Fibroblast of mammary gland (primary cell): ENCODE results near the gene MYBPHL.
A peak's percentile ranks its signal among the peaks of the same experiment; 100 is the strongest.

Source experiments
- DNase-seq: peaks from one replicate; pipeline ENCODE4 v3.0.0-alpha.2; 2010; ENCODE audit warnings: low read depth
- H3K4me3 ChIP-seq: 2 replicates; pipeline ENCODE4 v1.5.1; 2011; ENCODE audit warnings: low read depth, mild to moderate bottlenecking, low read length, moderate library complexity; ENCODE audit not compliant: control insufficient read depth
- CTCF ChIP-seq: conservative IDR thresholded peaks from 2 replicates; pipeline ENCODE4 v1.5.1; 2011; ENCODE audit warnings: low read depth, low read length, inconsistent platforms; ENCODE audit not compliant: control insufficient read depth, insufficient read depth

Gene MYBPHL

GRCh38 chr1:109300650-109301151 lies 6.1 kb downstream of the MYBPHL start:
- no peak for DNase-seq
- TF ChIP-seq CTCF = no peak
- no peak overlapping the region for H3K4me3 ChIP-seq

GRCh38 chr1:109299558-109300343 lies 7.1 kb downstream of the MYBPHL start:
- TF ChIP-seq CTCF = no peak
- H3K4me3 ChIP-seq = no peak overlapping the region
- peak; percentile 67 for DNase-seq

DNA sequence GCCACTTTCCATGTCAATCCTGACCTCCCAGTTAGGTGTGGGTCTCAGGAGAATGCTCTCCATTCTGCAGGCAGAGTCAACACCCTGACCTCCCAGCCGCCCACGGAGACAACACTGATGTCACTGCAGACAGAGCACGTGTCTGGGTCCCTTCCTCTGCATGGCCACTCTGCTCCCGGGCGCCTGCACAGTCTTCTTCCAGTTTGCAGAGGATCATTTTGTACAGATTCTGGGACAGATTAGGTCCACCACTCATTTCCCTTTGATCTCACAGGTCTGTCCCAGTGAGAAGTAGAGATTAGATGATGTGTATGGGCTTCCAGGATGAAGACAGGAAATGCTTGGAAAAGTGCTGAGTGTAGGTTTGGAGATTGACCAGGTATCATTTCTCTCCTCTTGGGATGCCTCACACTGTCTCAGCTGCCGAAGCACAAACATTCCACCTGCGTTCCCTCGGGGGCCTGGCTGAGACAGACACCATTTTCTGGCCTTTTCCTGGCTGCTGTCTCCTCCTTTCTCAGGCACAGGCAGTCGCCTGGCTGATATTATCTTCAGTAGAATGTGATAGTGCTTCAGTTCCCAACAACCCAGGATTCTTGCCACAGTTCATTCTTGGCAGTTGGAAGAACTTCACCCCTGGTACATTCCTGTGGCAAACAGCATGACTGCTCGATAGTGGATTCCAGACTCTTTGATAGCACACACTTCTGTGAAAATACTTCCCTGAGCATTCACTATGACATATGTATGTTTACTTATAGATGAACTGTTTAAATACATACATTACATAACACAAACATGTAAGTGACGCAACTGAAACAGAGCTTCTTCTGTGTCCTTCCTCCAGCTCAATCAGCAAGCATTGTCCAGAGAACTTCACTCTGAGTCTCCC lies 7.9 kb downstream of the MYBPHL start:
- no peak for TF ChIP-seq CTCF

DNA sequence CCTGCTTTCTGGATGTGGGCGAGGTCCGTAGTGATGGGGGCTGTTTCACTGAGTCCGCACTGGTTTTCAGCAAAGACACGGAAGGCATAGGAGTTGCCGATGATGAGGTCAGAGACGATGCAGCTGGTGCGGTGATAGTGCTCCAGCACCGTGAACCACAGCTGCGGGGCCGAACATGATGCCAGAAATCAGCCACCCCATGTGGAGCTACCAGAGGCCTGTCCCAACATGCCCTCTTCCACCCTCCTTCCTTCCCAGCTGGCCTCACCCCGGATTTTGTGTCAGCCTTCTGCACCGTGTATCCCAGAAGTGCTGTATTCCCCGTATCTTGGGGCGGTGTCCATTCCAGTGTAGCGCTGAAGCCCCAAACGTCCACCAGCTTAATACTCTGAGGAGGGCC lies 10.0 kb downstream of the MYBPHL start:
- DNase-seq = no peak
- no peak overlapping the region for H3K4me3 ChIP-seq
- no peak for TF ChIP-seq CTCF

More for the DNA sequence above, 7.9 kb downstream of the MYBPHL start:
- no peak overlapping the region for H3K4me3 ChIP-seq
- peak; percentile 66 for DNase-seq

DNA sequence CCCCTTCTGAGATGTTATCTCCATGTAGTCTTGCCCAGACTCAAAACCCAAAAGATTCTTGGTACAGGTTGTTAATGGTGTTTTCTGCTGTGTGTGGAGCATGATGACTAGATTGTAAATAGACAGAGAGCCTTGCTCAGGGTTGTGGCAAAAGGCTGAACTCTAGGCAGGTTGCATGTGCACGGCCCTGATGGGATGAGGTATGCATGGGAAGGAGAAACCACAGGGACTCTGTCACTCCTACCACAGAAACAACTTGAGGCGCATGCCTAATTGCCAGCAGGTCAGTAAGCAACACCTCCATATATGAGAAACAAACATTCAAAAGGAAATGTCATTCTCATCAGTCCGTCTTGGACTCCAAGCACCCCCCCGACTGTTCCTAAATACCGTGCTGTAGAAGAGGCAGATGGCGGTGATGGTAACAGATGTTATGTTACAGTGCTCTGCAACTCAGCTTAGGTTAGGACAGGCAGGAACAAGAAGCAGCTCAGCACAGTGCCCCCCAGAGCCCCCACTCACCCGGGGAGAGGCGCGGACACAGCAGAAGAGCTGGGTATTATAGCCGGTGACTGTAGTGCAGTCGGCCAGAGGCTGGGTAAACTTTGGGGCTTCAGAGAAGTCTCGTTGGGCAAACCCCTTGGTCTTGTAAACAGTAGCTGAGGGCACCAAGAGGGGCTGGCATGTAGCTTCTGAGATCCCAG lies 10.9 kb downstream of the MYBPHL start:
- no peak overlapping the region for H3K4me3 ChIP-seq
- no peak for TF ChIP-seq CTCF
- no peak for DNase-seq

DNA sequence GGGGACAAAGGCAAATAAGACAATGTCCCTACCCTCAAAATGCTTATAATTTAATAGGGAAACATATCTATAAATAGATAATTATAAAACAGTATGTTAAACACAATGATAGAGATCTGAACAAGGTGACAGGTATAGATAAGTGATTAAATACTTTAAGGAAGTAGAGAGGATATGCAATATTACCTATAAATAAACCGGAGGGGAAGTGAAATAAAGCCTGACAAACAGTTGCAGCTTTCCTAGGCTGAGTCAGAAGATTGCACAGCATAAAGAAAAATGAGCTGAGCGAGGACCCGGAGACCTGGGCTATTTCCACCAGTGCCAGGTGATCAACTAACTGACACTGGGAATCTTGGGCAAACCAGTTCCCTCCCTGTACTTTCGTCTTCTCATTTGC lies 12.3 kb downstream of the MYBPHL start:
- DNase-seq = no peak
- H3K4me3 ChIP-seq = no peak overlapping the region
- no peak for TF ChIP-seq CTCF
